Measurements from ENCODE around the gene UST.
A peak's percentile ranks its signal among the peaks of the same experiment; 100 is the strongest.

The UST gene

GRCh38 chr6:149075616-149076354 lies 329.0 kb downstream of the UST start:
- DNase-seq = no peak

- DNase-seq = no peak
These were observed 329.5 kb downstream of the UST start for GRCh38 chr6:149076355-149076734.

GRCh38 chr6:149077208-149077607 lies 330.4 kb downstream of the UST start:
- no peak for DNase-seq

- no peak for DNase-seq
These were observed 331.5 kb downstream of the UST start for GRCh38 chr6:149078211-149078782.

- DNase-seq = no peak
These were observed 332.6 kb downstream of the UST start for GRCh38 chr6:149079456-149079855.

- DNase-seq = peak in 1 of 2 donors; percentile 56
These were observed 333.2 kb downstream of the UST start for GRCh38 chr6:149079911-149080491.

- DNase-seq = no peak
These were observed 333.7 kb downstream of the UST start for GRCh38 chr6:149080511-149080910.

- DNase-seq = no peak
These were observed 334.5 kb downstream of the UST start for GRCh38 chr6:149081281-149081680.

- DNase-seq = peak; percentile 15 to 75
These were observed 335.5 kb downstream of the UST start for GRCh38 chr6:149082320-149082719.

GRCh38 chr6:149084026-149084425 lies 337.2 kb downstream of the UST start:
- no peak for DNase-seq

GRCh38 chr6:149084808-149085556 lies 338.2 kb downstream of the UST start:
- DNase-seq = no peak

- DNase-seq = no peak
These were observed 338.7 kb downstream of the UST start for GRCh38 chr6:149085557-149085938.

GRCh38 chr6:149086363-149086762 lies 339.5 kb downstream of the UST start:
- DNase-seq = no peak

GRCh38 chr6:149087898-149088297 lies 341.1 kb downstream of the UST start:
- DNase-seq = no peak

GRCh38 chr6:149088361-149088760 lies 341.5 kb downstream of the UST start:
- DNase-seq = no peak

GRCh38 chr6:149089510-149089909 lies 342.7 kb downstream of the UST start:
- no peak for DNase-seq

GRCh38 chr6:149090937-149091336 lies 344.1 kb downstream of the UST start:
- no peak for DNase-seq

- DNase-seq = no peak
These were observed 346.8 kb downstream of the UST start for GRCh38 chr6:149093643-149094042.

- DNase-seq = peak in 1 of 2 donors; percentile 48
These were observed 347.3 kb downstream of the UST start for GRCh38 chr6:149094156-149094555.

- no peak for DNase-seq
These were observed 348.1 kb downstream of the UST start for GRCh38 chr6:149094934-149095351.

GRCh38 chr6:149095842-149096241 lies 349.0 kb downstream of the UST start:
- DNase-seq = peak in 1 of 2 donors; percentile 73

GRCh38 chr6:149097794-149098193 lies 351.0 kb downstream of the UST start:
- DNase-seq = no peak

- DNase-seq = no peak
These were observed 352.0 kb downstream of the UST start for GRCh38 chr6:149098700-149099276.
